Brain pericyte (primary cell): ENCODE results near the gene TIGD4.

Source experiments
- DNase-seq: peaks from one replicate; pipeline ENCODE4 v3.0.0-alpha.2; 2012; ENCODE audit warnings: low read depth, low spot score

Gene TIGD4

DNA sequence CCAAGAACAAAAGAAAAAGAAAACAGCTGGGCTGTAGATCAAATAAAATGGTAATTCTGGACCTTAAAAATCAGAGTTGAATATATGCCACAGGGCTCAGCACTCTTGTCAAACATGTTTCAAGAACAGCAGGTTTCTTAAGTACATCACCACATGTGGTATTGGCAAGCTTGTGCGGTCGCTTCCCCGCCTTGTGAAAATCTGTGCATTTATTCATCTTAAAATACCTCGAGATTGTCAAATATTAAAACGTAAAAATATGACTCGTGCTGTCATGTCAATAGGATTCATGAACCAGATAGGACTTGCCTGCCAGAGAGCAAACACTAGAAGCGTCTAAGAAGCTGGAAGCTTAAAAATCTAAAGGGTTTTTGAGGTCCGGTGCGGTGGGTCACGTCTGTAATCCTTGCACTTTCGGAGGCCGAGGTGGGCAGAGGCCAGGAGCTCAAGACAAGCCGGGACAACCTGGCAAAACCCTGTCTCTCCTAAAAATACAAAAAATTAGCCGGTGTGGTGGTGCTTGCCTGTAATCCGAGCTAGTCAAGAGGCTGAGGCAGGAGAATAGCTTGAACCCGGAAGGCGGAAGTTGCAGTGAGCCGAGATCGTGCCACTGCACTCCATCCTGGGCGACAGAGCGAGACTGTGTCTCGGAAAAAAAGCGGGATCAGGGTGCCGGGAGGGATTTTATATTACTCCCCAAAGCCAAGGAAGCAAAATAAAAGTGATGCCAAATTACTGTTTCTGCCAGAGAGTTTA lies 59.6 kb downstream of the TIGD4 start:
- DNase-seq, result no peak
